Measurements from ENCODE around the gene LOXL1.

Gene LOXL1

GRCh38 chr15:73900095-73900712 lies 26.1 kb upstream of the LOXL1 start:
- DNase-seq: no peak

GRCh38 chr15:73901126-73901810 lies 25.0 kb upstream of the LOXL1 start:
- no peak for DNase-seq

- no peak for DNase-seq
These were observed 23.9 kb upstream of the LOXL1 start for GRCh38 chr15:73902121-73903020.

GRCh38 chr15:73904026-73904815 lies 22.0 kb upstream of the LOXL1 start:
- DNase-seq: no peak

GRCh38 chr15:73905225-73905827 lies 20.9 kb upstream of the LOXL1 start:
- DNase-seq: no peak

GRCh38 chr15:73906346-73907034 lies 19.8 kb upstream of the LOXL1 start:
- no peak for DNase-seq

GRCh38 chr15:73907035-73907408 lies 19.2 kb upstream of the LOXL1 start:
- DNase-seq: no peak

- peak in 1 of 2 experiments; percentile 86 for DNase-seq
These were observed 18.0 kb upstream of the LOXL1 start for GRCh38 chr15:73908030-73908821.

- DNase-seq: no peak
These were observed 17.5 kb upstream of the LOXL1 start for GRCh38 chr15:73908822-73909122.

GRCh38 chr15:73909651-73910050 lies 16.6 kb upstream of the LOXL1 start:
- DNase-seq: no peak

- DNase-seq: no peak
These were observed 15.5 kb upstream of the LOXL1 start for GRCh38 chr15:73910522-73911303.

- no peak for DNase-seq
These were observed 14.1 kb upstream of the LOXL1 start for GRCh38 chr15:73912030-73912596.

GRCh38 chr15:73914145-73914544 lies 12.1 kb upstream of the LOXL1 start:
- DNase-seq: no peak

GRCh38 chr15:73915082-73915481 lies 11.2 kb upstream of the LOXL1 start:
- peak in 1 of 2 experiments; percentile 13 for DNase-seq

- no peak for DNase-seq
These were observed 7.5 kb upstream of the LOXL1 start for GRCh38 chr15:73918784-73919183.

- DNase-seq: no peak
These were observed 6.6 kb upstream of the LOXL1 start for GRCh38 chr15:73919706-73920105.

GRCh38 chr15:73921254-73921925 lies 4.9 kb upstream of the LOXL1 start:
- DNase-seq: no peak

- DNase-seq: peak; percentile 88 to 95
These were observed 3.8 kb upstream of the LOXL1 start for GRCh38 chr15:73922186-73923151.

All from NCI-H526 (cell line).